ENCODE data around the gene CAMK4. TPM values are rescaled to one million over a fixed set of nuclear protein-coding genes. Genes with fewer than 3 reads are reported as not detected.
A peak's percentile ranks its signal among the peaks of the same experiment; 100 is the strongest.

The CAMK4 gene
- total RNA-seq, 4 donors from 2014 or later, result 3.5 to 38.8 (median 6.2) TPM

DNA sequence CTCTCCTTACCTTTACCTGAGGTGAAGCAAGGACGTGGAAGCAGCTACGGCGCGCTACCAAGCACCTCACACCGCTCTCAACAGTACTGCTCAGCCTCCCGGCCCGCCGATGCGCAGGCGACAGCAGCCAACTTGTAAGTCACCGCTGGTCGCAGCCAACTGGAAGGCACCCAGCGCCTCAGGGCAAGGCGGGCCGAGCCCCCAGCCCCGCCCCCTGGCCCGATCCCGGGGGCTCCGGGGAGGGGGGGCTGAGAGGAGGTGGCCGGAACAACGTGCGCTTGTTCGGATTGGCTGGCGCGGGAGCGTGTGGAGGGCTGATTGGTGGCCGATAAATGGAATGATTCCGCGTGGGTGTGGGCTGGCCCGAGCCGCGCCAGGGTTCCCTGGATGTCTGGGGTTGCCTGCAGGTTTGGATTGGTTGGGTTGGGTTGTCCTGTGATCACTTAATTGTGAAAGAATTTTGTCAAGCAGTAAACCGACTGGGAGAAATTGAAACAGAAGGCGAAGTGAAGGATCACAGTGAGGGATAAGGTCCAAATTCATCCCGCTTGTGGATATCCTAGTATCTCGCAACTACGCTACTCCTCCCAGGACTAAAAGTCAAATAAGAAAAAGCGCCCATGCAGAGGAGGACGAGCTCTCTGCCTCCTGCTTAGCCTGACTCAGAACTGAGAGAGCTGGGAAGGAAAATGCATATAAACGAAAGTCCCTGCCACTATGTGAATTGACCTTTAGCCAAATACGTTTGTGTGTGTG, 288.4 kb downstream of the CAMK4 start, which contains the start of gene STARD4:
Gene STARD4, minus strand, starts transcription at position 161 of the 756 bp plus-strand sequence. CDS start 5,102 bp downstream, outside the sequence.
- Histone ChIP-seq H3K9me3 (no peaks in the 10 kb centered on the region), H3K36me3 (no peaks in the 10 kb centered on the region), H3K4me3 (peak within 1 kb of the TSS; percentile 70 to 92 (median 78)), H3K27ac (peak within 1 kb of the TSS; percentile 84 to 95 (median 90)), H3K4me1 (no peaks in the 10 kb centered on the region), H3K27me3 (no peaks in the 10 kb centered on the region)
- peak; percentile 93 to 98 (median 97) for DNase-seq
- no peak for TF ChIP-seq CTCF (IDR thresholded peaks at IDR 0.05)
- peak; percentile 95 to 98 for TF ChIP-seq POLR2A (IDR thresholded peaks at IDR 0.05)

- Histone ChIP-seq H3K4me1 (no peaks in the 10 kb centered on the region), H3K9me3 (no peaks in the 10 kb centered on the region), H3K27me3 (no peaks in the 10 kb centered on the region), H3K27ac (peak overlapping the region; percentile 84 to 95 (median 90)), H3K4me3 (peak overlapping the region; percentile 70 to 92 (median 78)), H3K36me3 (no peaks in the 10 kb centered on the region)
- TF ChIP-seq CTCF (IDR thresholded peaks at IDR 0.05), result no peak
- TF ChIP-seq POLR2A (IDR thresholded peaks at IDR 0.05), result no peak
- no peak for DNase-seq
Observed at GRCh38 chr5:111513131-111513520, 288.9 kb downstream of the CAMK4 start.

GRCh38 chr5:111514087-111514486, 289.9 kb downstream of the CAMK4 start:
- DNase-seq, result no peak
- TF ChIP-seq POLR2A (IDR thresholded peaks at IDR 0.05), result no peak
- TF ChIP-seq CTCF (IDR thresholded peaks at IDR 0.05), result no peak
- Histone ChIP-seq H3K9me3 (no peaks in the 10 kb centered on the region), H3K4me1 (no peaks in the 10 kb centered on the region), H3K36me3 (no peaks in the 10 kb centered on the region), H3K4me3 (no peak overlapping the region), H3K27ac (no peak overlapping the region), H3K27me3 (no peaks in the 10 kb centered on the region)

DNA sequence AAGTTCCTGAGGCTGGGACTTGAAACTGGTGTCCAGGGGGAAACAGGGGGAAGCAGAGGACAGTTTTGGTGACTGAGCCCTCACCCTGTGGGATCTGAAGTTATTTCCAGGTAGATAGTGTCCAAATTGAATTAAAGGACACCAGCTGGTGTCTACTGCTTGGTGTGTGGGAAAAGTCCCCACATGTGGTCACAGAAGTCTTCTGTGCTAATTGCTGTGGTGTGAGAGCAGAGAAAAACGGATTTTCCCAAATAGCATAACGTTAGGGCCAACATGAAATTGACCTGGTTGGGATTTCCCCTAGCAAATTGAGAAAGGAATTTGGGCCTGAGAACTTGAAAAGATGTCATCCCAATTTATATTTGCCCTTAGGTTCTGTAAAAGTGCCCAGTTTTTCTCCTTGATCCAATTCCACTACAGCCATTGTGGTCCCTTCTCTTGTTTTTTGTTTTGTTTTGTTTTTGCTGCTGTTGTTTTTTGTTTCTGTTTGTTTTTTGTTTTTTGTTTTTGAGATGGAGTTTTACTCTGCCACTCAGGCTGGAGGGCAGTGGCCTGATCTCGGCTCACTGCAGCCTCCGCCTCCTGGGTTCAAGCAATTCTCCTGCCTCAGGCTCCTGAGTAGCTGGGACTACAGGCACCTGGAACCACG, 293.8 kb downstream of the CAMK4 start:
- no peak for DNase-seq
- Histone ChIP-seq H3K4me1 (no peaks in the 10 kb centered on the region), H3K9me3 (no peaks in the 10 kb centered on the region), H3K27ac (no peak overlapping the region), H3K36me3 (no peaks in the 10 kb centered on the region), H3K27me3 (no peaks in the 10 kb centered on the region), H3K4me3 (no peak overlapping the region)
- TF ChIP-seq CTCF (IDR thresholded peaks at IDR 0.05) (no peak), POLR2A (IDR thresholded peaks at IDR 0.05) (no peak)

DNA sequence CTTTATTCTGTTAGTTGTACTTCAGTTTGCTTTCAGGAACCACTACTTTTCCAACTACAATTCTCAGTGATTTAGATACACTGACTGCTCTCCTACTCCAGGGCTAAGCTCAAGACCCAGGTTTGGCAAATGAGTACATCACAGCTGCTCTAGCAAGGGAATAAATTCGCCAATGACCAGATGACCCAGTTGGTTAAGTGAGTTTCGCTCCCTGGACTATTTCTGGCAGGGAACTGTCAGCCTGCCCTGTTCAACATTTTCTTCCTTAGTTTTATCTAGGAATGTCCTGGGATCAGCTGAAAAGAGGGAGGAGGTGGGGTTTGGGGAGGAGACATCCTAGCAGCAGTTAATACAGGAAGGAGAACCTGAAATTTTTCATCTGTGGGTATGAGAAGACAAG, 294.6 kb downstream of the CAMK4 start:
- Histone ChIP-seq H3K36me3 (no peaks in the 10 kb centered on the region), H3K27me3 (no peaks in the 10 kb centered on the region), H3K4me1 (no peaks in the 10 kb centered on the region), H3K4me3 (no peak overlapping the region), H3K27ac (no peak overlapping the region), H3K9me3 (no peaks in the 10 kb centered on the region)
- TF ChIP-seq POLR2A (IDR thresholded peaks at IDR 0.05) (no peak), CTCF (IDR thresholded peaks at IDR 0.05) (no peak)
- DNase-seq, result no peak
